Keratinocyte (primary cell): ENCODE measurements around the gene MEF2B.

Experiments used
- CTCF ChIP-seq, 3 experiments: IDR thresholded peaks in 1 of 3; conservative IDR thresholded peaks in 1 of 3; optimal IDR thresholded peaks in 1 of 3; 2 replicates in 2 of 3; 3 replicates in 1 of 3; pipeline versions ENCODE3 to v1.5.1; 2011; ENCODE audit warnings: low read length in 3 of 3, mild to moderate bottlenecking in 3 of 3, moderate library complexity in 2 of 3, control low read depth in 1 of 3, inconsistent platforms in 1 of 3; ENCODE audit not compliant: insufficient read depth in 2 of 3; ENCODE audit errors: extremely low read depth in 1 of 3
- EZH2 ChIP-seq: IDR thresholded peaks from one replicate; pipeline ENCODE4 v1.6.1; 2012; ENCODE audit warnings: inconsistent platforms, mild to moderate bottlenecking, low read length, moderate library complexity

GRCh38 chr19:19215792-19216191 is 45.7 kb upstream of the MEF2B start:
- TF ChIP-seq CTCF (optimal IDR thresholded peaks at IDR 0.05 in 1 of 3, IDR thresholded peaks at IDR 0.05 in 1 of 3, conservative IDR thresholded peaks at IDR 0.05 in 1 of 3; ENCODE audit: extremely low read depth in 1 of 3, insufficient read depth in 2 of 3, low read length in 3 of 3) (no peak), EZH2 (no peak)
